Measurements from ENCODE around the gene IKZF1.

- no peak for TF ChIP-seq CTCF (IDR thresholded peaks at IDR 0.05 in 2 of 3, conservative IDR thresholded peaks at IDR 0.05 in 1 of 3; ENCODE audit: borderline replicate concordance in 1 of 3, insufficient read depth in 1 of 3, low read depth in 2 of 3, low read length in 2 of 3)
- TF ChIP-seq RAD21 (IDR thresholded peaks at IDR 0.05; ENCODE audit: low read depth), result no peak
- no peak for TF ChIP-seq POLR2A (IDR thresholded peaks at IDR 0.05; ENCODE audit: borderline replicate concordance, extremely low read depth, insufficient read depth, insufficient read length)
- TF ChIP-seq TCF7L2 (IDR thresholded peaks at IDR 0.05; ENCODE audit: borderline replicate concordance, extremely low read depth, insufficient read depth, insufficient read length), result no peak
- no peak for TF ChIP-seq ZBTB33 (IDR thresholded peaks at IDR 0.05; ENCODE audit: extremely low read depth, insufficient replicate concordance, low read length)
- no peak for TF ChIP-seq POLR2AphosphoS5 (IDR thresholded peaks at IDR 0.05; ENCODE audit: low read depth, low read length)
Measured at GRCh38 chr7:50274361-50274760, 30.2 kb upstream of the IKZF1 start.
